WERI-Rb-1 (cell line): Measurements from ENCODE around the gene SETBP1.

ENCODE experiments used
- DNase-seq: peaks from one replicate; pipeline ENCODE4 v3.0.0-alpha.2; 2020
- H3K27ac ChIP-seq: fragments of 250-450 bp; sonication (Bioruptor Pico); 2 replicates; pipeline ENCODE4 v1.5.1; 2020; ENCODE audit warnings: mild to moderate bottlenecking, moderate library complexity
- H3K27me3 ChIP-seq: fragments of 250-450 bp; sonication (Bioruptor Pico); 2 replicates; pipeline ENCODE4 v1.5.1; 2021; ENCODE audit warnings: mild to moderate bottlenecking, low read depth, moderate library complexity; ENCODE audit not compliant: insufficient read depth, severe bottlenecking
- H3K36me3 ChIP-seq: fragments of 250-450 bp; sonication (Bioruptor Pico); 2 replicates; pipeline ENCODE4 v1.5.1; 2020; ENCODE audit warnings: mild to moderate bottlenecking, moderate library complexity
- H3K4me3 ChIP-seq: 2 replicates; pipeline ENCODE4 v1.5.1; 2011; ENCODE audit warnings: low read depth, mild to moderate bottlenecking, control low read depth, low read length
- H3K9me3 ChIP-seq: fragments of 250-450 bp; sonication (Bioruptor Pico); 2 replicates; pipeline ENCODE4 v1.5.1; 2021; ENCODE audit warnings: mild to moderate bottlenecking, moderate library complexity; ENCODE audit not compliant: severe bottlenecking
- CTCF ChIP-seq: IDR thresholded peaks from 2 replicates; pipeline ENCODE4 v1.5.1; 2011; ENCODE audit warnings: low read depth, mild to moderate bottlenecking, control low read depth, inconsistent platforms, low read length

The SETBP1 gene

GRCh38 chr18:44793194-44793593 is 112.5 kb downstream of the SETBP1 start:
- H3K9me3 ChIP-seq, result no peaks in the 10 kb centered on the region
- no peaks in the 10 kb centered on the region for H3K27me3 ChIP-seq
- TF ChIP-seq CTCF, result no peak
- no peak overlapping the region for H3K4me3 ChIP-seq
- H3K36me3 ChIP-seq, result no peaks in the 10 kb centered on the region
- DNase-seq, result no peak
- H3K27ac ChIP-seq, result no peak overlapping the region

DNA sequence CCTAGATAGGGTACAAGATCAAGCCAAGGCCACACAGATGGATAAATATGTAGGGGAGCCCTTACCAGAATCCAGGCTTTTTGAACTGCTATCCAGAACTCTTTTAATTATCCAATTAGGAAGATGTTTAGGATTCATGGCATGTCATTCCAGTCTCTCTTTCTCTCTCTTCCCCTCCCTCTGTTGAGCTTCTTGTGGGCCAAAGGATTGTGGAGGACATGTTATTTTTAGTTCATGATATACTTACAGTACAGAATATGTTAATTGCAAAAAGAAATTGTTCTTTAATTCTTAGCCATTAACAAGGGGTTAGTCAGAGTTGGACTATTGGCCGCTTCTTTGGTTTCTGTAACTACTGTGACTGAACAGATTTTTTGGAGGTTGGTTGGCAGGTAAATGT is 113.0 kb downstream of the SETBP1 start:
- no peak for TF ChIP-seq CTCF
- DNase-seq, result no peak

GRCh38 chr18:44795241-44795640 is 114.6 kb downstream of the SETBP1 start:
- Histone ChIP-seq H3K9me3 (no peaks in the 10 kb centered on the region), H3K4me3 (no peak overlapping the region), H3K36me3 (no peaks in the 10 kb centered on the region), H3K27me3 (no peaks in the 10 kb centered on the region), H3K27ac (no peak overlapping the region)
- no peak for TF ChIP-seq CTCF
- no peak for DNase-seq

More for the DNA sequence above, 113.0 kb downstream of the SETBP1 start:
- H3K36me3 ChIP-seq, result no peaks in the 10 kb centered on the region
- no peak overlapping the region for H3K4me3 ChIP-seq
- H3K27me3 ChIP-seq, result no peaks in the 10 kb centered on the region
- H3K27ac ChIP-seq, result no peak overlapping the region
- no peaks in the 10 kb centered on the region for H3K9me3 ChIP-seq

DNA sequence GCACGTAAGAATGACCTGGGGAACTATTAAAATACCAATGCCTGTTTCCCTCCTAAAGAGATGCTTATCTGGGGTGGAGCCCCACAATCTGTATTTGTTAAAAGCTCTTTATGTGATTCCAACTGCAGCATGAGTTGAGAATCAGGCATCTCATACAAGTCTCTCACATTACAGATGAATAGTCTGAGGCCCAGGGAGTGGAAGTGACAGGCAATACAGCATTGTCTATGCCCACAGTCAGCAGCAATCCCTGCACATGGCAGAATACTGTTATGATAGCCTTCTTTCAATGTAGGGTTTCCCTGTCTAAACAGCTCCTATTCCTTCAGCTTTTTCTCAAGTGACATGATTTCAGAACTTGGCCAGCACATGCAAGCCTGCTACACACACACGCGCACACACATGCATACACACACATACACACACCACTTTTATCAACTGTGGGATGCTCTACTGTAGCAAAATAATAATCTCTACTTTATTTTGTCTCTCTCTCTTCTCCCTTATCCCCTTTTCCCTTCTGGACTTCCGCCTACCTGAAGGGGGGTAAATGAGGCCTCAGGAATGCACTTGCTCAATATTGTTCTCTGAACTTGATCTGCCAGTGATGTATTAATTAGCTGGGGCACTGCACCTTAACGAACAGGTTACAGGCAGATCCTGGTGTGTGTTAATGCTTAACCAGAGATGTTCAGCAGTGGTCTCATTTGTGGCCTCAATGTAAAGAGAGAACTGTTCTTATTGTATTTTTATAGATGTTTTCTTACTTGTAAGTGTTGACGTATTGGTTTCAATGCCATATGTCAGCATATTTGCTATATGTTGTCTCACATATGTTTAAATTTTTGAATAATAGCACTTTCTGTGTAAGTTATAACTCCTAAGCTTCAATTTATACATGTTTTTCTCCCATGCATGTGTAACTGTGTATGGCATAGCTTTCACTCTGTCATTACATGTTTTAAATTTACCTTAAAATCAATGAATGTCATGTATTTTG is 116.0 kb downstream of the SETBP1 start:
- TF ChIP-seq CTCF, result no peak
- Histone ChIP-seq H3K36me3 (no peaks in the 10 kb centered on the region), H3K27me3 (no peaks in the 10 kb centered on the region), H3K4me3 (no peak overlapping the region), H3K27ac (no peak overlapping the region), H3K9me3 (no peaks in the 10 kb centered on the region)
- no peak for DNase-seq

- no peak for DNase-seq
- Histone ChIP-seq H3K36me3 (no peaks in the 10 kb centered on the region), H3K9me3 (no peaks in the 10 kb centered on the region), H3K27me3 (no peaks in the 10 kb centered on the region), H3K4me3 (no peak overlapping the region), H3K27ac (no peak overlapping the region)
- no peak for TF ChIP-seq CTCF
These were observed 117.9 kb downstream of the SETBP1 start for GRCh38 chr18:44798433-44799048.
